Pulmonary artery endothelial cell (primary cell): ENCODE measurements around the gene NLGN2. TPM values are rescaled to one million over a fixed set of nuclear protein-coding genes. Genes with fewer than 3 reads are reported as not detected.

Experiments
- DNase-seq: peaks from one replicate; pipeline ENCODE4 v3.0.0-alpha.2; 2011; ENCODE audit warnings: low read depth, low spot score
- total RNA-seq: library from RNA; depleted of rRNA; stranded (reverse); fragments of >200 nt; gene quantifications from 2 replicates; pipeline ENCODE4 v1.2.3, GENCODE V29; 2014

The NLGN2 gene
- total RNA-seq, 1 donor from 2014 or later: 2.6 TPM

GRCh38 chr17:7413346-7413985 lies 5.8 kb downstream of the NLGN2 start:
- no peak for DNase-seq

DNA sequence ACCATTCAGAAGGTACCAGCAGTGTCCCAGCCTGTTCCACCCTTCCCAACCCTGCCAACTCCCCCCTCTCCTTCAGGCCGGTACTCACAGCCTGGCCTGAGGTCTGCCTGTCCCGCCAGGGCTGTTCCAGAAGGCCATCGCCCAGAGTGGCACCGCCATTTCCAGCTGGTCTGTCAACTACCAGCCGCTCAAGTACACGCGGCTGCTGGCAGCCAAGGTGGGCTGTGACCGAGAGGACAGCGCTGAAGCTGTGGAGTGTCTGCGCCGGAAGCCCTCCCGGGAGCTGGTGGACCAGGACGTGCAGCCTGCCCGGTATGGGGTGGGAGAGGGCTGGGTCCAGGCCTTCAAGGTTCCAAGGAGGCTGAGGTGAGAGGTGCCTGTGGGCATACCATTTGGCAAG lies 7.2 kb downstream of the NLGN2 start:
- no peak for DNase-seq

- DNase-seq: no peak
Measured at GRCh38 chr17:7415784-7416183, 8.1 kb downstream of the NLGN2 start.

GRCh38 chr17:7416323-7416722 lies 8.7 kb downstream of the NLGN2 start:
- no peak for DNase-seq

DNA sequence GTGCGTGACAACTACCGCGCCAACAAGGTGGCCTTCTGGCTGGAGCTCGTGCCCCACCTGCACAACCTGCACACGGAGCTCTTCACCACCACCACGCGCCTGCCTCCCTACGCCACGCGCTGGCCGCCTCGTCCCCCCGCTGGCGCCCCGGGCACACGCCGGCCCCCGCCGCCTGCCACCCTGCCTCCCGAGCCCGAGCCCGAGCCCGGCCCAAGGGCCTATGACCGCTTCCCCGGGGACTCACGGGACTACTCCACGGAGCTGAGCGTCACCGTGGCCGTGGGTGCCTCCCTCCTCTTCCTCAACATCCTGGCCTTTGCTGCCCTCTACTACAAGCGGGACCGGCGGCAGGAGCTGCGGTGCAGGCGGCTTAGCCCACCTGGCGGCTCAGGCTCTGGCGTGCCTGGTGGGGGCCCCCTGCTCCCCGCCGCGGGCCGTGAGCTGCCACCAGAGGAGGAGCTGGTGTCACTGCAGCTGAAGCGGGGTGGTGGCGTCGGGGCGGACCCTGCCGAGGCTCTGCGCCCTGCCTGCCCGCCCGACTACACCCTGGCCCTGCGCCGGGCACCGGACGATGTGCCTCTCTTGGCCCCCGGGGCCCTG lies 9.5 kb downstream of the NLGN2 start:
- DNase-seq: no peak

- no peak for DNase-seq
Measured at GRCh38 chr17:7418472-7419152, 11.0 kb downstream of the NLGN2 start.

DNA sequence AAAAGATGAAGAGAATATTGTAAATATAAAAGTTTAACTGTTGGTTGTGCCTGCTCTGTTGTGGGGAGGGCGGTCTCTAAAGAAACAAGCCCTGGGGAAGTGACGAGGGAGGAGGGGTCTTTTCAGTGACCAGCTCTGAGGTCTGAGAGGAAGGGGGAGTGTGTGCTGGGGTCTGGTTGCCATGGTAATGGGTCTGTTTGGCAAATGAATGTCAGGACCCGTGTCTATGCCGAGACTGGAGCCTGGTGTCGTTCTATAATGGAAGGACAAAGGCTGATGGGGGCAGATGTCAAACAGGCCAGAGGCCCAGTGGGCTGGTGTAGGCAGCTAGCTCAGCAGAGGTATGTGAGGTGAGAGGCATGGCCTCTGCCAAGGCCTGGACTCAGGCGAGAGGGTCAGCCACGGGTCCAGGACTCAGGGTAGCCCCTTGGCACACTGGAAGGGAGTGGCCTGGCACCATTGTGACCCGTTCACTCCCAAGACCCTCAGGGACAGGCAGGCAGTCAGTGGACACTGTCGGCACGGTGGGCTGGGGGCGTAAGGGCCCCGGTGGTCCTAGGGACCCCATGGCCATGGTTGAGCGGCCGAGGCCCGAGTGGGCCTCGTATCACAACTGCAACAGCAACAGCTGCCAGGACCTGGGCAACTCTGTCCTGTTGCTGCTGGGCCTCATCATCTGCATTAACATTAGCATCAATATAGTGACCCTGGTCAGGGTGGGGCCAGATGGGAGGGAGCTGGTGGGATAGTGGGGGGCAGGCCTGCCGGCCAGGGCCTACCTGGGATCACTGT lies 12.4 kb downstream of the NLGN2 start, which contains the start of gene SPEM1:
TSS of gene SPEM1 (plus strand) at position 506 of the 792 bp plus-strand sequence. CDS start at position 567, 61 bp downstream.
- no peak for DNase-seq

DNA sequence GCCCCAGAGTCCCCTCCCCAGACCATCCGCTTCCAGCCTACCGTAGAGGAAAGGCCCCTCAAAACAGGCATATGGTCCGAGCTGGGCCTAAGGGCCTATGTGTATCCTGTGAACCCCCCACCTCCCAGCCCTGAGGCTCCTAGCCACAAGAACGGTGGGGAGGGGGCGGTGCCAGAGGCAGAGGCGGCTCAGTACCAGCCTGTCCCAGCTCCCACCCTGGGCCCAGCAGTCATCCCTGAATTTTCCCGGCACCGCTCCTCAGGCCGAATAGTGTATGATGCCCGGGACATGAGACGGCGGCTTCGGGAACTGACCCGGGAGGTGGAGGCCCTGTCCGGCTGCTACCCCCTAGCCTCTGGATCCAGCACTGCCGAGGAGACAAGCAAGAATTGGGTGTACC lies 13.5 kb downstream of the NLGN2 start:
- DNase-seq: no peak

DNA sequence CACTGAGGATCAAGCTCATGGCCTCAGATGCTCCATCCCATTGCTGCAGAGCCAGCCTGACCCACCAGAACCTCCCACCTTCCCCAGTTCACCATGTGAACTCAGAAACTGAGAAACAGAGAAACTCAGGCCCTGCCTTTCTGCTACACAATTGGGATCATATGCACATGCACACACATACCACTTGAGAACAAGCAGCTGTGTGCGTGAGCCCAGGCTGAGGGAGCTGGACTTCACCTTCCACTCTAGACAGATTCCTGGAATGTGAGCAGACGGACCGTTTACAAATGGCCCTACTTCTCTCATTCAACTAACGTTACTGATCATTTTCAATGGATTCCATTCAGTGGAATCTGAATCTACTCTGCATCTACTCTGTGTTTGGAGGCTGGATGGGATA lies 16.0 kb downstream of the NLGN2 start:
- no peak for DNase-seq

- no peak for DNase-seq
Measured at GRCh38 chr17:7425316-7425715, 17.7 kb downstream of the NLGN2 start, which contains the start of gene SPEM2. SPEM2 (plus strand) TSS chr17:7425616; CDS start chr17:7425689, 73 bp downstream.

GRCh38 chr17:7425756-7426155 lies 18.1 kb downstream of the NLGN2 start:
- no peak for DNase-seq

GRCh38 chr17:7426203-7426863 lies 18.7 kb downstream of the NLGN2 start:
- no peak for DNase-seq

DNA sequence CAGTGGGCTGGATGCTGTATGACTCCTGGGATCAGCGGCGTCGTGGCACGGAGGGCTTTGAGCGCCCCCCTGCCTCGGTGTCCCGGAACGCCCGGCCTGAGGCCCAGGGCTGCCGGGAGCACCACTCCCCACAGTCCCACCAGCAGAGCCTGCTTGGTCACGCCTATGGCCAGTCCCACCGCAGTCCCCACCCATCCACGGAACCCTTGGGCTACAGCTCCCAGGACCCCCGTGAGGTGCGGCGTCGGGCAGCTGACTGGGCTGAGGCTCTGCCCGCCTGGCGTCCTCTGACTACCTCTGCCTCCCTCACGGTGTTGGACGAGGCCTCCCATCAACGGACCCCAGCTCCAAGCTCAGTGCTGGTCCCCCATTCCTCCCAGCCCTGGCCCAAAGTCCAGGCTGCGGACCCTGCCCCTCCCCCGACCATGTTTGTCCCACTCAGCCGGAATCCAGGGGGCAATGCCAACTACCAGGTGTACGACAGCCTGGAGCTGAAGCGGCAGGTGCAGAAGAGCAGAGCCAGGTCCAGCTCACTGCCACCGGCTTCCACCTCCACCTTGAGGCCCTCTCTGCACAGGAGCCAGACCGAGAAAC lies 19.3 kb downstream of the NLGN2 start:
- DNase-seq: no peak

DNA sequence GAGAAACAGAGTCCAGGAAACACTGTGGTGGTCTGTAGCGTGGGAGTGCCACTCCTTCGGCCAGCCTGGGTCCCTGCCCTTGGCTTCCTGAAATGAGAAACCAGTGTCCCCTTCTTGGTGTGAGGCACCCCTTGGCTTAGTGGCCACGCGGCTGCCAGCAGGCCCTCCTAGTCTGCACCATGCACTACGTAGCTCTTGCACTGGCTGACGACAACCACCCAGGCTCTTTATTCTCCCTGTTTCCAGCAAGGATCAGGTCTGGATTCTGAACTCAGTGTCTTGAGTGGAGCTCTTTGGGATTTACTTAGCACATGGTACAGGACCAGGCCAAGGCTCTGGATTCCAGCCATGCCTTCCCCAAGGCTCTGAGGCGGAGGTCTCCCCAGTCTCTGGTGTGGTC lies 19.9 kb downstream of the NLGN2 start:
- no peak for DNase-seq

DNA sequence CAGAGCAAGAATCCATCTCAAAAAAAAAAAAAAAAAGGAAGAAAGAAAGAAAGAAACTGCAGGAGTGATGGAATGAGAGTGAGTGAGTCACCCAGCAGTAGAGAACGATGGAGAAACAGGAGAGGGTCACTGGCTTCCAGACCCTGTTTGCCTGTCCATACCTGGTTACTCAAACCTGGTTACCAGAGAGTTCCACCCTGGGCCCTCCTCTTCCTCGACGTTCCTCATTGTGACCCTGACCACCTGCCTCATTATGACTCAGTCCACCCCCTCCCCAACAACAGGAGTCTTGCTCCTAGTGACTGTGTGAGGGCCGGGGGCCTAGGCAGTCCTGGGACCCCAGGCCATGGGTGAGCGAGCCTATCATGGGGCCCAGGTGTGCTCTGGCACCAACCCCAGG lies 20.9 kb downstream of the NLGN2 start, which contains the start of gene SPEM3:
TSS of gene SPEM3 (plus strand) at position 301 of the 400 bp plus-strand sequence. CDS start at position 347, 46 bp downstream.
- no peak for DNase-seq

- no peak for DNase-seq
Measured at GRCh38 chr17:7429722-7430121, 22.1 kb downstream of the NLGN2 start.

DNA sequence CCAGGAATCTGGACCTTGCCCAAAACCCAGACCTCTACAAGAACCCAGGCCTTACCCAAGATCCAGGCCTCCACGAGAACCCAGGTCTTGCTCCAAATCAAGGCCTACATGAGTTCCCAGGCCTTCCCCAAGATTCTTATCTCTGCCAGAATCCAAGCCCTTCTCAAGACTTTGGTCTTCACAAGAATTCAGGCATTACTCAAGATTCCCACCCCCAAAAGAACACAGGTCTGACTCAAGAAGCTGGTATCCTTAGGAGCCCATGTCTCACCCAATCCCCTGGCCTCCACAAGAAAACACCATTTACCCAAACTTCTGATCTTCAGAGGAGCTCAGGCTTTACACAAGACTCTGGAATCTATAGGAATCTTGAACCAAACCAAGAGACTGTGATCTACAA lies 23.6 kb downstream of the NLGN2 start:
- no peak for DNase-seq

GRCh38 chr17:7432296-7432695 lies 24.7 kb downstream of the NLGN2 start:
- DNase-seq: no peak

DNA sequence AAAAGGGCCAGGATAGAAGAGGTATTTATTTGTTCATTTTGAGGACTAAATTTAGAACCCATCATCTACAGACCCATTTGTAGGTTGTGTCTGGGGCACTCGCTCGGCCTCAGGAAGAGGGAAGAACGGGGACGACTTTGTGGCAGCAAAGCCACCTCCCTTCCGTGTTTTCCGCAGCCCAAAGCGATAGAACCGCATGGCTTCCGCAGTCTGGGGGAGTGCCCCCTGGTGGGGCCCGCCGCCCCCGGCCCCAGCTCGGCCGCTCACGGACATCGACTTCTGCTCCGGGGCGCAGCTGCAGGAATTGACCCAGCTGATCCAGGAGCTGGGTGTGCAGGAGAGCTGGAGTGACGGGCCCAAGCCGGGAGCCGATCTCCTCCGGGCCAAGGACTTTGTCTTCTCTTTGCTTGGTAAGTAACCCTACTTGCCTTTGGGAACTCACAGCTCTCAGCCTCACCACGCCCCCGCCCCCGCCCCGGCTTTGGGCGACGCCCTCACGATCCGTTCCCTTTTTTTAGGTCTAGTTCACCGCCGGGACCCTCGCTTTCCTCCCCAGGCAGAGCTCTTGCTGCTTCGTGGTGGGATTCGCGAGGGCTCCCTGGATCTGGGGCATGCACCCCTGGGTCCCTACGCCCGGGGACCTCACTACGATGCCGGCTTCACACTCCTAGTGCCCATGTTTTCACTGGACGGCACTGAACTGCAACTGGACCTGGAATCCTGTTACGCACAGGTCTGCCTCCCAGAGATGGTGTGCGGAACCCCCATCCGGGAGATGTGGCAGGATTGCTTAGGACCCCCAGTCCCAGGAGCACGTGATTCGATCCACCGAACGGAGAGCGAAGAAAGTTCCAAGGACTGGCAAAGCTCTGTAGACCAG lies 28.3 kb downstream of the NLGN2 start:
- DNase-seq: no peak
